Stimulated activated CD4-positive, alpha-beta T cell treated with anti-CD3 and anti-CD28 coated beads, Interleukin-4, amount 100 ng/mL, for 48 hours (primary cell): Measurements from ENCODE around the gene RPS13.
"Not testable (repeated sequence)": the region's sequence is repeated elsewhere in the genome, so short reads cannot be mapped to it uniquely, and the experiment has no call there.

Experiments
- DNase-seq, 2 donors: peaks; one replicate each; pipeline ENCODE4 v3.0.0-alpha.2; 2020; ENCODE audit warnings: low read depth in 2 of 2

Gene RPS13

GRCh38 chr11:17036666-17037658 is 40.5 kb downstream of the RPS13 start:
- DNase-seq: no peak

GRCh38 chr11:17034027-17034426 is 43.4 kb downstream of the RPS13 start:
- DNase-seq: not testable (repeated sequence)

GRCh38 chr11:17026487-17027082 is 50.9 kb downstream of the RPS13 start:
- DNase-seq: no peak

- DNase-seq: no peak
Measured at GRCh38 chr11:17024924-17025323, 52.5 kb downstream of the RPS13 start.
